Measurements from ENCODE around the gene PITRM1. TPM values are rescaled to one million over a fixed set of nuclear protein-coding genes. Genes with fewer than 3 reads are reported as not detected.

PITRM1 gene
- total RNA-seq, 4 donors from 2014 or later, result 45.5 to 62.8 (median 52.2) TPM

GRCh38 chr10:3129581-3130340, 42.8 kb downstream of the PITRM1 start:
- TF ChIP-seq, protein P1, sequence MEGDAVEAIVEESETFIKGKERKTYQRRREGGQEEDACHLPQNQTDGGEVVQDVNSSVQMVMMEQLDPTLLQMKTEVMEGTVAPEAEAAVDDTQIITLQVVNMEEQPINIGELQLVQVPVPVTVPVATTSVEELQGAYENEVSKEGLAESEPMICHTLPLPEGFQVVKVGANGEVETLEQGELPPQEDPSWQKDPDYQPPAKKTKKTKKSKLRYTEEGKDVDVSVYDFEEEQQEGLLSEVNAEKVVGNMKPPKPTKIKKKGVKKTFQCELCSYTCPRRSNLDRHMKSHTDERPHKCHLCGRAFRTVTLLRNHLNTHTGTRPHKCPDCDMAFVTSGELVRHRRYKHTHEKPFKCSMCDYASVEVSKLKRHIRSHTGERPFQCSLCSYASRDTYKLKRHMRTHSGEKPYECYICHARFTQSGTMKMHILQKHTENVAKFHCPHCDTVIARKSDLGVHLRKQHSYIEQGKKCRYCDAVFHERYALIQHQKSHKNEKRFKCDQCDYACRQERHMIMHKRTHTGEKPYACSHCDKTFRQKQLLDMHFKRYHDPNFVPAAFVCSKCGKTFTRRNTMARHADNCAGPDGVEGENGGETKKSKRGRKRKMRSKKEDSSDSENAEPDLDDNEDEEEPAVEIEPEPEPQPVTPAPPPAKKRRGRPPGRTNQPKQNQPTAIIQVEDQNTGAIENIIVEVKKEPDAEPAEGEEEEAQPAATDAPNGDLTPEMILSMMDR (IDR thresholded peaks at IDR 0.05), result no peak
- no peak for TF ChIP-seq POLR2A (IDR thresholded peaks at IDR 0.05)
- no peak overlapping the region for H3K4me3 ChIP-seq (ENCODE audit: low read depth, poor library complexity, severe bottlenecking)
- intact Hi-C loops (cut with DNase I; ENCODE audit: low total_unique reads), result no loop called here
- no peak for DNase-seq (ENCODE audit: low spot score in 2 of 2)
- WGBS, 2 donors, result 92 to 98% methylated on average over 31 to 39 of the region's 40 CpGs

GRCh38 chr10:3128379-3129130, 44.0 kb downstream of the PITRM1 start:
- intact Hi-C loops (cut with DNase I; ENCODE audit: low total_unique reads), result no loop called here
- no peak for DNase-seq (ENCODE audit: low spot score in 2 of 2)
- no peak for TF ChIP-seq POLR2A (IDR thresholded peaks at IDR 0.05)
- TF ChIP-seq, protein P1 (IDR thresholded peaks at IDR 0.05), result no peak
- 92 to 95% methylated on average over 24 of the region's 24 CpGs for WGBS, 2 donors
- H3K4me3 ChIP-seq (ENCODE audit: low read depth, poor library complexity, severe bottlenecking), result no peak overlapping the region

DNA sequence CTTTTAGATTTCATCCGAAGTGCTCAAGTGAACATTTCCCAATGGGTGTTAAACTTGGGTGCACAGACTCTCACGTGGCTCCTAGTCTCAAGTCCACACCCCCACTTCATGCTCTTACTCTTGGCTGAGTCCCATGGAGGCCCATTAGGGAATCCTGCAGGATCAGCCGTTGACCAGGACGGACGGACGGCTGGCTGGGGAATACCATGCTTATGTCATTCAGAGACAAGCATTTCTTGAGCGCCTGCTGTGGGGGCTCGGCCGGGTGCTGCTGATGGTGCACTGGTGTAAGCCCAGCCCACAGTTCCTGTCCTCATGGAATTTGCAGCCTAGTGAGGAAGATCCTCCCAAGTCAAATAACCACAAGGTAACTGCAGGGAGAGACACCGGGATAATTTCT, 44.7 kb downstream of the PITRM1 start:
- no peak for TF ChIP-seq POLR2A (IDR thresholded peaks at IDR 0.05)
- TF ChIP-seq, protein P1 (IDR thresholded peaks at IDR 0.05), result no peak
- WGBS, 2 donors, result 81 to 86% methylated on average over 10 of the region's 10 CpGs
- intact Hi-C loops (cut with DNase I; ENCODE audit: low total_unique reads), result no loop called here

GRCh38 chr10:3126741-3127346, 45.7 kb downstream of the PITRM1 start:
- no peak for TF ChIP-seq POLR2A (IDR thresholded peaks at IDR 0.05)
- TF ChIP-seq, protein P1 (IDR thresholded peaks at IDR 0.05), result no peak
- no peak overlapping the region for H3K4me3 ChIP-seq (ENCODE audit: low read depth, poor library complexity, severe bottlenecking)
- 37 to 41% methylated on average over 21 to 23 of the region's 25 CpGs for WGBS, 2 donors
- DNase-seq (ENCODE audit: low spot score in 2 of 2), result no peak
- intact Hi-C loops (cut with DNase I; ENCODE audit: low total_unique reads), result no loop called here

More for the DNA sequence above, 44.7 kb downstream of the PITRM1 start:
- DNase-seq (ENCODE audit: low spot score in 2 of 2), result no peak
- H3K4me3 ChIP-seq (ENCODE audit: low read depth, poor library complexity, severe bottlenecking), result no peak overlapping the region

GRCh38 chr10:3126249-3126648, 46.3 kb downstream of the PITRM1 start:
- TF ChIP-seq, protein P1 (IDR thresholded peaks at IDR 0.05), result no peak
- no peak for TF ChIP-seq POLR2A (IDR thresholded peaks at IDR 0.05)
- DNase-seq (ENCODE audit: low spot score in 2 of 2), result no peak
- intact Hi-C loops (cut with DNase I; ENCODE audit: low total_unique reads), result no loop called here
- H3K4me3 ChIP-seq (ENCODE audit: low read depth, poor library complexity, severe bottlenecking), result no peak overlapping the region
- WGBS, 2 donors, result 80 to 91% methylated on average over 13 to 14 of the region's 15 CpGs

Measured in lower leg skin (tissue), 4 donors.